Esophagus squamous epithelium (tissue), 4 donors: ENCODE results near the gene RBM11.

ENCODE experiments used
- CTCF ChIP-seq, 6 experiments: fragments of 450-650 bp in 4 of 6; fragments of 200-600 bp in 2 of 6; sonication (generic) in 2 of 6; IDR thresholded peaks; one replicate each; pipeline ENCODE4 v1.5.1; 2016 to 2019; ENCODE audit warnings: antibody characterized with exemption in 6 of 6, mild to moderate bottlenecking in 4 of 6, moderate library complexity in 4 of 6
- POLR2A ChIP-seq, 4 donors: fragments of 450-650 bp; IDR thresholded peaks; one replicate each; pipeline ENCODE4 v1.6.1; 2017; ENCODE audit warnings: antibody characterized with exemption in 4 of 4, mild to moderate bottlenecking in 4 of 4, moderate library complexity in 3 of 4

- TF ChIP-seq CTCF (IDR thresholded peaks at IDR 0.05) = no peak
- no peak for TF ChIP-seq POLR2A (IDR thresholded peaks at IDR 0.05)
These were observed 46.1 kb downstream of the RBM11 start for GRCh38 chr21:14262039-14262438.
